Neutrophil (primary cell): ENCODE measurements around the gene NUP43.
"Not testable (repeated sequence)": the region's sequence is repeated elsewhere in the genome, so short reads cannot be mapped to it uniquely, and the experiment has no call there.

Experiments used
- H3K27ac ChIP-seq: fragments of 200-600 bp; sonication (generic); 2 replicates; pipeline ENCODE4 v1.5.1; 2016; ENCODE audit warnings: mild to moderate bottlenecking, moderate library complexity
- H3K27me3 ChIP-seq: fragments of 200-600 bp; sonication (generic); 2 replicates; pipeline ENCODE4 v1.6.0; 2016; ENCODE audit warnings: mild to moderate bottlenecking
- H3K36me3 ChIP-seq: fragments of 200-600 bp; sonication (generic); 2 replicates; pipeline ENCODE4 v1.5.1; 2017
- H3K4me1 ChIP-seq, 2 experiments: fragments of 200-600 bp in 1 of 2; sonication (generic) in 1 of 2; 1 replicate in 1 of 2; 2 replicates in 1 of 2; pipeline versions ENCODE4 v1.5.1 to v1.6.1; 2013 to 2016; ENCODE audit warnings: low read depth in 1 of 2, low read length in 1 of 2, mild to moderate bottlenecking in 1 of 2, moderate library complexity in 1 of 2; ENCODE audit not compliant: control insufficient read depth in 1 of 2, insufficient read depth in 1 of 2
- H3K4me3 ChIP-seq, 2 experiments: fragments of 200-600 bp in 1 of 2; sonication (generic) in 1 of 2; 1 replicate in 1 of 2; 2 replicates in 1 of 2; pipeline ENCODE4 v1.5.1; 2013 to 2016; ENCODE audit warnings: low read depth in 1 of 2, low read length in 1 of 2, mild to moderate bottlenecking in 1 of 2, moderate library complexity in 1 of 2
- H3K9me3 ChIP-seq: fragments of 200-600 bp; sonication (generic); 2 replicates; pipeline ENCODE4 v1.5.1; 2016
- CTCF ChIP-seq: fragments of 200-600 bp; sonication (generic); IDR thresholded peaks from 2 replicates; pipeline ENCODE4 v1.5.1; 2016; ENCODE audit warnings: antibody characterized with exemption

NUP43 gene

GRCh38 chr6:149763866-149764265, 17.5 kb upstream of the NUP43 start:
- H3K4me3 ChIP-seq = no peak overlapping the region
- H3K4me1 ChIP-seq = peaks cover 47 to 56% of the 10 kb centered on the region in 2 experiments
- peak overlapping the region; percentile 47 for H3K27ac ChIP-seq
- H3K27me3 ChIP-seq = no peaks in the 10 kb centered on the region
- peaks cover 12% of the 10 kb centered on the region for H3K36me3 ChIP-seq
- no peak for TF ChIP-seq CTCF
- H3K9me3 ChIP-seq = no peaks in the 10 kb centered on the region

GRCh38 chr6:149761438-149761837, 15.1 kb upstream of the NUP43 start:
- Histone ChIP-seq H3K4me3 (no peak overlapping the region), H3K9me3 (no peaks in the 10 kb centered on the region), H3K27ac (peak overlapping the region; percentile 66), H3K27me3 (no peaks in the 10 kb centered on the region), H3K4me1 (peaks cover 58 to 69% of the 10 kb centered on the region in 2 experiments), H3K36me3 (peaks cover 6% of the 10 kb centered on the region)
- TF ChIP-seq CTCF = no peak

GRCh38 chr6:149756261-149756636, 9.9 kb upstream of the NUP43 start:
- Histone ChIP-seq H3K27me3 (no peaks in the 10 kb centered on the region), H3K36me3 (peaks cover 6% of the 10 kb centered on the region), H3K9me3 (no peaks in the 10 kb centered on the region), H3K4me1 (peaks cover 79 to 93% of the 10 kb centered on the region in 2 experiments), H3K27ac (peak overlapping the region; percentile 56), H3K4me3 (no peak overlapping the region)
- no peak for TF ChIP-seq CTCF

- H3K36me3 ChIP-seq = peaks cover 3% of the 10 kb centered on the region
- no peaks in the 10 kb centered on the region for H3K27me3 ChIP-seq
- H3K9me3 ChIP-seq = no peaks in the 10 kb centered on the region
- peaks cover 79 to 93% of the 10 kb centered on the region in 2 experiments for H3K4me1 ChIP-seq
- peak overlapping the region; percentile 95 for H3K27ac ChIP-seq
- TF ChIP-seq CTCF = no peak
- no peak overlapping the region for H3K4me3 ChIP-seq
Observed at GRCh38 chr6:149755300-149756260, 9.3 kb upstream of the NUP43 start.

- no peaks in the 10 kb centered on the region for H3K9me3 ChIP-seq
- H3K27me3 ChIP-seq = no peaks in the 10 kb centered on the region
- peak overlapping the region; percentile 95 for H3K27ac ChIP-seq
- H3K4me3 ChIP-seq = no peak overlapping the region
- TF ChIP-seq CTCF = no peak
- peaks cover 75 to 91% of the 10 kb centered on the region in 2 experiments for H3K4me1 ChIP-seq
- H3K36me3 ChIP-seq = no peaks in the 10 kb centered on the region
Observed at GRCh38 chr6:149754548-149754947, 8.2 kb upstream of the NUP43 start.

- Histone ChIP-seq H3K27ac (peak overlapping the region; percentile 95), H3K4me1 (peaks cover 80 to 85% of the 10 kb centered on the region in 2 experiments), H3K4me3 (peak overlapping the region; percentile 38 to 50)
- H3K36me3 ChIP-seq, H3K9me3 ChIP-seq, H3K27me3 ChIP-seq: not testable (repeated sequence)
Observed at GRCh38 chr6:149753374-149753637, 7.0 kb upstream of the NUP43 start.
